ENCODE data around the gene EFCAB8. TPM values are rescaled to one million over a fixed set of nuclear protein-coding genes. Genes with fewer than 3 reads are reported as not detected.
"Not testable (repeated sequence)": the region's sequence is repeated elsewhere in the genome, so short reads cannot be mapped to it uniquely, and the experiment has no call there.

EFCAB8 gene
- total RNA-seq, 1 donor from 2014 or later, result 0.20 TPM

- no peak for DNase-seq (ENCODE audit: low spot score)
Measured at GRCh38 chr20:32842688-32843524, 15.8 kb upstream of the EFCAB8 start.

- no peak for DNase-seq (ENCODE audit: low spot score)
Measured at GRCh38 chr20:32845786-32846185, 12.9 kb upstream of the EFCAB8 start.

- DNase-seq (ENCODE audit: low spot score), result no peak
Measured at GRCh38 chr20:32846852-32847251, 11.9 kb upstream of the EFCAB8 start.

- DNase-seq (ENCODE audit: low spot score), result no peak
Measured at GRCh38 chr20:32847964-32848363, 10.8 kb upstream of the EFCAB8 start.

- DNase-seq (ENCODE audit: low spot score), result no peak
Measured at GRCh38 chr20:32848846-32849245, 9.9 kb upstream of the EFCAB8 start.

- no peak for DNase-seq (ENCODE audit: low spot score)
Measured at GRCh38 chr20:32849577-32849976, 9.1 kb upstream of the EFCAB8 start.

GRCh38 chr20:32855387-32855786 lies 3.3 kb upstream of the EFCAB8 start:
- DNase-seq (ENCODE audit: low spot score), result no peak

GRCh38 chr20:32858189-32858588 lies 534 bp upstream of the EFCAB8 start:
- DNase-seq (ENCODE audit: low spot score), result no peak

GRCh38 chr20:32861446-32861845 lies 2.7 kb downstream of the EFCAB8 start:
- no peak for DNase-seq (ENCODE audit: low spot score)

- DNase-seq (ENCODE audit: low spot score), result no peak
Measured at GRCh38 chr20:32869562-32869961, 10.8 kb downstream of the EFCAB8 start.

GRCh38 chr20:32870526-32870925 lies 11.8 kb downstream of the EFCAB8 start:
- DNase-seq (ENCODE audit: low spot score), result not testable (repeated sequence)

- no peak for DNase-seq (ENCODE audit: low spot score)
Measured at GRCh38 chr20:32870985-32871384, 12.3 kb downstream of the EFCAB8 start.

GRCh38 chr20:32871627-32872160 lies 13.0 kb downstream of the EFCAB8 start:
- DNase-seq (ENCODE audit: low spot score), result no peak

GRCh38 chr20:32872266-32872665 lies 13.5 kb downstream of the EFCAB8 start:
- DNase-seq (ENCODE audit: low spot score), result no peak

- no peak for DNase-seq (ENCODE audit: low spot score)
Measured at GRCh38 chr20:32875673-32876072, 16.9 kb downstream of the EFCAB8 start.

GRCh38 chr20:32877507-32877906 lies 18.8 kb downstream of the EFCAB8 start:
- DNase-seq (ENCODE audit: low spot score), result no peak

- DNase-seq (ENCODE audit: low spot score), result no peak
Measured at GRCh38 chr20:32878820-32879219, 20.1 kb downstream of the EFCAB8 start.

- DNase-seq (ENCODE audit: low spot score), result no peak
Measured at GRCh38 chr20:32879538-32879937, 20.8 kb downstream of the EFCAB8 start.

GRCh38 chr20:32880635-32881034 lies 21.9 kb downstream of the EFCAB8 start:
- DNase-seq (ENCODE audit: low spot score), result no peak

GRCh38 chr20:32883081-32883480 lies 24.4 kb downstream of the EFCAB8 start:
- no peak for DNase-seq (ENCODE audit: low spot score)

- no peak for DNase-seq (ENCODE audit: low spot score)
Measured at GRCh38 chr20:32885185-32885584, 26.5 kb downstream of the EFCAB8 start.

- DNase-seq (ENCODE audit: low spot score), result no peak
Measured at GRCh38 chr20:32885952-32886351, 27.2 kb downstream of the EFCAB8 start.

- no peak for DNase-seq (ENCODE audit: low spot score)
Measured at GRCh38 chr20:32886652-32887051, 27.9 kb downstream of the EFCAB8 start.

GRCh38 chr20:32887492-32887891 lies 28.8 kb downstream of the EFCAB8 start:
- no peak for DNase-seq (ENCODE audit: low spot score)

All from mucosa of gallbladder (tissue), 1 donor.